WI38 (cell line): Measurements from ENCODE around the gene LAIR2.

Experiments
- H3K4me3 ChIP-seq: 2 replicates; pipeline ENCODE4 v1.5.1; 2011; ENCODE audit warnings: low read depth, mild to moderate bottlenecking, control low read depth, low read length
- CTCF ChIP-seq: IDR thresholded peaks from 2 replicates; pipeline ENCODE4 v1.5.1; 2012; ENCODE audit warnings: low read depth, mild to moderate bottlenecking, control low read depth, low read length

Gene LAIR2

DNA sequence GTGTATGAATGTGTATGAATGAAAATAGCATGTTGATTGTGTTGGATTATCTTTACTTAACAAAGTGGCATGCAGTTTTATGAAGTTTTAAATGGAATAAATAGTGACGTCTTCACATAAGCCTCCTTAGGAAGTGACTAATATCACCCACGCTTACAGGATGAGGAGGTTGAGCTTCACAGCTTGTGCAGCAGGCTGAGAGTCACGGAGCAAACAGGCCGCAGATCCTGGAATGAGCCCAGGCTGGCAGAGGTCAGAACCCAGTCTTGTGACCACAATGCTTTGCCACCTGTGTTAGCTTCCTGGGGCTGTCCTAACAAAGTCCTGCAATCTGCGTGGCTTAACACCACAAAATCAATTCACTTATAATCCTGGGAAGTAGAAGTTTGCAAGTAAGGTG, 20.8 kb downstream of the LAIR2 start:
- H3K4me3 ChIP-seq: no peak overlapping the region
- TF ChIP-seq CTCF: no peak

DNA sequence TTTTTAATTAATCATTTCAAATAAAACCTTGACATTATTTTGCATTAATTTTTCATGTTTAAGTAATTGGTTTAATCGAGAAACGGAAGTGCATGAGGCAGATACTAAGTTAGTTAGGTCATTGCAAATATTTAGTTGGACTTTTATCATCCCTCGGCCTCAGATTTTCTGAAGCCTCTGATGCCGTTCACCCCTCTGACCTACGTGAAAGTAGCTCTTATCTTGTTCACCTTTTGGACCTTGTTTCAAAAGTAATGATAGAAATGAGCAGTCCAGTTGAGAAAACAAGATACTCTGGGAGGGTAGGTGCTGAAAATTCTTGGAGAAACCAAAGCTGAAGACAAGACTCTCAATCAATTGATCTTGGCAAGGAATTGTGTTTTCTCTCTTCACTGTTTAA, 23.0 kb downstream of the LAIR2 start:
- TF ChIP-seq CTCF: no peak
- no peak overlapping the region for H3K4me3 ChIP-seq

DNA sequence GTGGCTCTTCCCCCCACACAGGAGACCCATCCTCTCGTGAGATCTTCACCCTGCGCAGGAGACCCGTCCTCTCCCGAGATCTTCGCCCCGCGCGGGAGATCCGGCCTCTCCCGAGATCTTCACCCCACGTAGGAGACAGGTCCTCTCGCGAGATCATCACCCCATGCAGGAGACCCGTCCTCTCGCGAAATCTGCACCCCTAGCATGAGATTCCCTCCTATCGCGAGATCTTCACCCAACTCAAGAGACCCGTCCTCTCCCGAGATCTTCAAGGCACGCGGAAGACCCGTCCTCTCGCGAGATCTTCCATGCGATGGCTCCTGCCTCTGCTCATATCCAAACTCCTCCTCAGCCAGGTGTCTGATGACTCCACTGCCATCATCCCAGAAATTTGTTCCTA, 24.3 kb downstream of the LAIR2 start:
- no peak overlapping the region for H3K4me3 ChIP-seq
- TF ChIP-seq CTCF: no peak

DNA sequence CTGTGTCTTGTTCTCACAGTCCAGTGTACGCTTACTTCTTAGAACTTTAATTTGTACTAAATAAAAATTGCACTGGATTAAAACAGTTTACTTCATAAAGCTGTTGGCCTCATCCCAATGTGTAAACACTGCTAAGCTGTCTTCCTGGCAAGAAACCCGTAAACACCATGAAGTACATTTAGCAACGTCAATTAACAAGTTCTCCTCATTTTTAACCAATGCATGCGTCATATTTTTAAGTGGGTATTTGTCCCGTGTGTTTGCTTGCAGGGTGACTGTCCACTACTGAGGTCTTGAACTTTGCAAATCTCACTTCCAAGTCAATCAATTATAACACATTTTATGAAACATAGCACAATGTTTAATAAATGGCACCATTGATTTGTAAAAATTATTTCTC, 28.2 kb downstream of the LAIR2 start:
- no peak overlapping the region for H3K4me3 ChIP-seq
- no peak for TF ChIP-seq CTCF

DNA sequence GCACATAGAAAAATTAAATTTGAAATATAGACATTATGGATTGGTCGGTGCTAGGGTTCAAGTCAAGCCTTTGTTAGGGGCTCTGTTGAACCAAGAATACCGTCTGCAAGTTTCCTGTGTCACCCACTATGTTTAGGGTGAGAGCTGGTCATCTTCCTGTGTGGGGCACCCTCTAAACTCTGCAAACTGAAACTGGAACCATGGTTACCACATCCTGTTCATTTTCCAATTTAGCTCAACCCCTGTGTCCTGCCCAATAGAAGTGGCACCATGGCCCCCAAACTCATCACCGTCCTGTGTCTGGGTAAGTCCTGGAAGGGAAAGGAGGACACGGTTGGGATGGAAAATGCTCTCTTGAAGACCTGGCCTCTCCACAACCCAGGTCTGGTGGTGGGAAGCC, 29.9 kb downstream of the LAIR2 start:
- no peak for TF ChIP-seq CTCF
- no peak overlapping the region for H3K4me3 ChIP-seq

DNA sequence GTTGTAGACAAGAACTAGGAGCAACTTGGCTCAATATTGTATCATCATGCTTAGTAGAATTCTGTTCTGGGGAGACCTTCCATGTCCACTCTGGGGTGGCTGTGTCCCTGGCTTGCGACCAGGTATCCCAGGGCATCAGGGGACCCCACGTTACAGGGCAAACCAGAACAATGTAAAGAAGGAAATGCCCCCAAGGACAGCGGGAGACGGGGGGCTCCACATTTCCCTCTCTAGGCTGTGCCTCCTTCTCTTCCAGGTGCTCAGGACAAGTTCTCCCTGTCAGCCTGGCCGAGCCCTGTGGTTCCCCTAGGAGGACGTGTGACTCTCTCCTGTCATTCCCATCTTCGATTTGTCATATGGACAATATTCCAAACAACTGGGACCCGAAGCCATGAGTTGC, 30.8 kb downstream of the LAIR2 start:
- TF ChIP-seq CTCF: no peak
- no peak overlapping the region for H3K4me3 ChIP-seq

- H3K4me3 ChIP-seq: no peak overlapping the region
- TF ChIP-seq CTCF: no peak
Observed at GRCh38 chr19:54534156-54534555, 31.5 kb downstream of the LAIR2 start.
